ENCODE results near the gene SLC37A2. TPM values are rescaled to one million over a fixed set of nuclear protein-coding genes. Genes with fewer than 3 reads are reported as not detected.

SLC37A2 gene
- total RNA-seq, 1 experiment from 2014 or later, result 0.23 TPM

- no peak for TF ChIP-seq CTCF (IDR thresholded peaks at IDR 0.05)
- no peak for TF ChIP-seq REST (IDR thresholded peaks at IDR 0.05; ENCODE audit: insufficient read depth in 1 of 2, low read depth in 2 of 2, low read length in 1 of 2)
- TF ChIP-seq POLR2AphosphoS5 (IDR thresholded peaks at IDR 0.05; ENCODE audit: low read depth, low read length), result no peak
- no peak for TF ChIP-seq TCF7L2 (IDR thresholded peaks at IDR 0.05; ENCODE audit: low read depth, low read length)
- no peak for TF ChIP-seq SIN3A (IDR thresholded peaks at IDR 0.05; ENCODE audit: borderline replicate concordance, insufficient read depth, low read depth, low read length)
- Histone ChIP-seq H3K9me3 (ENCODE audit: control insufficient read depth, insufficient read depth, low read depth, low read length) (no peaks in the 10 kb centered on the region), H3K4me3 (ENCODE audit: low read depth in 2 of 2, low read length in 2 of 2) (no peak overlapping the region), H3K27me3 (ENCODE audit: control insufficient read depth, insufficient read depth, low read length) (peaks cover 37% of the 10 kb centered on the region), H3K27ac (ENCODE audit: low read length) (no peak overlapping the region), H3K36me3 (ENCODE audit: control insufficient read depth, insufficient read depth, low read length) (no peaks in the 10 kb centered on the region), H3K4me1 (ENCODE audit: control insufficient read depth, insufficient read depth, low read length) (no peaks in the 10 kb centered on the region)
- in situ Hi-C loops (cut with HindIII; ENCODE audit: low pct_unique_long_range_greater_than_20kb, low sequenced_read_pairs), result no loop called here
- ATAC-seq (no peak), DNase-seq (ENCODE audit: low read depth, low spot score) (no peak)
- BruUV-seq (replicated peaks), result no TSS peak
- intact Hi-C loops (cut with micrococcal nuclease; ENCODE audit: unreplicated experiment), result no loop called here
- ChIA-PET CTCF (interaction anchor here (1.5 kb wide), 1 partner anchor 10 kb away, joined by 4 read pairs; no protein-coding TSS in a partner anchor), POLR2A (no interaction called here)
These were observed 69.5 kb downstream of the SLC37A2 start for GRCh38 chr11:125132596-125132995.

DNA sequence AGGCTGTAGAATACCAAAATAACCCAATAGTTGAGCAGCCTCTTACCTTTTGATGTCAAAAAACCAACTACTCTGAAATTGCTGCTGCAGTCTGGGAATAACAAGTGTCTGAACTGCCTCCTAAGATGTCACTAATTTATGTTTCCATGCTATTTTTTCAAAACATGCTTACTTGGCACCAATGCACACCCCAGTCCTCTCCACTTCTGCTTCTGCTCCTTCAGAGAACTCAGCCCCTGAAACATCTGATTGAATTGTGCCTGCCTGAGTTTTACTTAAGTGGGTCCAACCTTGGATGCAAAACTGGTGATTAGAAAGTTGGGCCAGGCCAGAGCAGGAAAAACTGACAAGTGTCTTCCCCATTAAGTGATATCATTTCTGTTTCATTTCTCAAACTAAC, 72.9 kb downstream of the SLC37A2 start:
- in situ Hi-C loops (cut with HindIII; ENCODE audit: low pct_unique_long_range_greater_than_20kb, low sequenced_read_pairs), result no loop called here
- ChIA-PET CTCF (no interaction called here), POLR2A (no interaction called here)
- H3K36me3 ChIP-seq (ENCODE audit: control insufficient read depth, insufficient read depth, low read length), result no peaks in the 10 kb centered on the region
- no peak overlapping the region for H3K4me3 ChIP-seq (ENCODE audit: low read depth in 2 of 2, low read length in 2 of 2)
- H3K9me3 ChIP-seq (ENCODE audit: control insufficient read depth, insufficient read depth, low read depth, low read length), result no peaks in the 10 kb centered on the region
- no peak for ATAC-seq
- TF ChIP-seq SIN3A (IDR thresholded peaks at IDR 0.05; ENCODE audit: borderline replicate concordance, insufficient read depth, low read depth, low read length), result no peak
- TF ChIP-seq CTCF (IDR thresholded peaks at IDR 0.05), result no peak
- TF ChIP-seq POLR2AphosphoS5 (IDR thresholded peaks at IDR 0.05; ENCODE audit: low read depth, low read length), result no peak
- no peak for TF ChIP-seq TCF7L2 (IDR thresholded peaks at IDR 0.05; ENCODE audit: low read depth, low read length)
- TF ChIP-seq REST (IDR thresholded peaks at IDR 0.05; ENCODE audit: insufficient read depth in 1 of 2, low read depth in 2 of 2, low read length in 1 of 2), result no peak
- DNase-seq (ENCODE audit: low read depth, low spot score), result no peak
- intact Hi-C loops (cut with micrococcal nuclease; ENCODE audit: unreplicated experiment), result no loop called here
- no peak overlapping the region for H3K27ac ChIP-seq (ENCODE audit: low read length)
- no peaks in the 10 kb centered on the region for H3K4me1 ChIP-seq (ENCODE audit: control insufficient read depth, insufficient read depth, low read length)
- BruUV-seq (replicated peaks), result no TSS peak
- peaks cover 36% of the 10 kb centered on the region for H3K27me3 ChIP-seq (ENCODE audit: control insufficient read depth, insufficient read depth, low read length)

Data from Panc1 (cell line).